ENCODE measurements around the gene B3GALT6.

The B3GALT6 gene

DNA sequence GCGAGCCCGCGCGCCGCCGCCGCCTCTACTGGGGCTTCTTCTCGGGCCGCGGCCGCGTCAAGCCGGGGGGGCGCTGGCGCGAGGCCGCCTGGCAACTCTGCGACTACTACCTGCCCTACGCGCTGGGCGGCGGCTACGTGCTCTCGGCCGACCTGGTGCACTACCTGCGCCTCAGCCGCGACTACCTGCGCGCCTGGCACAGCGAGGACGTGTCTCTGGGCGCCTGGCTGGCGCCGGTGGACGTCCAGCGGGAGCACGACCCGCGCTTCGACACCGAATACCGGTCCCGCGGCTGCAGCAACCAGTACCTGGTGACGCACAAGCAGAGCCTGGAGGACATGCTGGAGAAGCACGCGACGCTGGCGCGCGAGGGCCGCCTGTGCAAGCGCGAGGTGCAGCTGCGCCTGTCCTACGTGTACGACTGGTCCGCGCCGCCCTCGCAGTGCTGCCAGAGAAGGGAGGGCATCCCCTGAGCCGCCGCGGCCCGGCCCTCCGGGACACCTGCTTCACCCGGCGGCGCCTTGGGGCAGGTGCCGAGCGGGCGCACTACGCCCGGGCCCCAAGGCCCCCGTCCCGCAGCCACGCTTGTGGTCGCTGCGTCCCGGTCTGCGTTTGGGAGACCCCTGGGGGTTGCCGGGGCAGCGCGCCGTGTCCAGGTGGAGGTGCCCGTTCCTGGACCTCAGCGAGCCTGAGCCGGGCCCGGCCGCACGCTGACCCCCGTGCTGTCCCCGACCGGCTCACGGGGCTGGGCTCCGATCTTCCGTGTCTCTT lies 944 bp downstream of the B3GALT6 start:
- DNase-seq = no peak

DNA sequence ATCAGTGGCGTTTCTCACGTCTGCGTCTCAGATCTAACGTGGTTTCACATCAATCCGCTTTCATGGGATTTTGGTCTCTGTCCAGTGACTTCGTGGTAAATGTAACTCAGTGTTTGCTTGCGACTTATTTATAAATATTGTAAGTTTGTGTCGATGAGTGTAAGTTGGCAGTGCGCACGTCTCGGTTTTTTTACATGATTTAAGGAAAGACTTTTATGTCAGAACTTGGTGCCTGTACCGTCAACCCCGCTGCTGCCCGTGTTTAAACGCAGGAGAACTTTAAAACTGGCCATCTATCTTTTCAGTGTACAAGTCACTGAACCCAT lies 1.5 kb downstream of the B3GALT6 start:
- no peak for DNase-seq

DNA sequence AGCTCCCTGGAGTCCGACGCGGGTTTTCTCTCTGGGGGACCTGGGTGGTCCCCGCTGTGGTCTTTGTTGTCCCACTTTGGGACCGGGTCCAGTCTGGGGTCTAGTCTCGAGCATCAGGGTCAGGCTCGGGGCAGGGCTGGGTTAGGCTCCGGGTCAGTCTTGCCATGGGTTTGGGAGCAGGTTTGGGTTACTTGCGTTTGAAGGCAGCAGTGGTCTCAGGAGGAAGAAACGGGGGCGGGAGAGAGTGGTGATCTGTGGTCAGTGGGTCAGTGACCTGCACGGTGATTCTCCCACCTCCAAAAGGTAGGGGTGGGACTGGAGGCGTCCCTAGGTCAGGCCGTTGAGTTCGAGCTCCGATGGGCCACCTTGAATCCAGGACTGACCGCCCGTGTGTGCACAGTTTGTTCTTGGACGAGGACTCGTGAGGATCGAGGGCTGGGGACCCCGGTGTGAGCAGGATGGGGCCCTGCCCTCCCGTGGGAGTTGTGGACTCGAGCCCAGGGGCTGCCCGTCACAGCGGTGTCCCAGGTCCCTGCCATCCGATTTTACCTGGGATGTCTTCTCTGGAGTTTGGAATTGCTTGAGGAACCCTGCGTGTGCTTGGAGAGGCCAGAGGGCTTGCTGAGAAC lies 2.3 kb downstream of the B3GALT6 start:
- no peak for DNase-seq

DNA sequence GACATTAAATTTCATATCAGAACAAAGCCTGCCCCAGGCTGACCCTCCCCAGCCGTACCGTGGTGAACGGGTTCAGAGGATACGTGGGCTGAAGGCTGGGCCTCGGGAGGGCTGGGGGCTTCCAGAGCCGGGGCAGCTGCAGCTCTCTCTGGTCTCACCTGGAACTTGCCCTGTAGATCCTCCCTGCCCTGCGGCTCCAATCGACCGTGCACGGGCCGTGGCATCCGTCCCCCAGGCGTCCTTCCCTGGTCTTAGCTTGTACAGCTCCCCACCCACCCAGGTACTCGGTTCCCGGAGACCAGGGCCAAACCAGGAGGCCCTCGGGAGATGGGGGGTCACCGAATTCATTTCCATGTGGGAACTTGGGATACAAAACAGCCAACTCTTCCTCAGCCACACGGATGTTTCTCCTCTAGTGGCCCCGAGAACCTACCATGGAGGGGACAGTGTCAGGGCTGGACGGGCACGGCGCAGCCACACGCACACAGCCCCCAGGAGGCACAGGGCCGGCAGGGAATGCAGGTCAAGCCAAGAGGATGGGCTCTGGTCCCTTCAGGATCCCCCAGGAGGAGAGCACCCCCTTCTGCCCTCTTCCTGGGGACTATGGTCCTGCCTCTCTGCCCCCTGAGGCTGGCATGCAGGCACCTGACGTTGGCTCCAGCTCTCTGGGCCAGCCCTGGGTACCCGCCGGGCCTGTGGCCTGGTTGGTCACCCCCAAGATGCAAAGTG lies 3.1 kb downstream of the B3GALT6 start:
- DNase-seq = no peak

DNA sequence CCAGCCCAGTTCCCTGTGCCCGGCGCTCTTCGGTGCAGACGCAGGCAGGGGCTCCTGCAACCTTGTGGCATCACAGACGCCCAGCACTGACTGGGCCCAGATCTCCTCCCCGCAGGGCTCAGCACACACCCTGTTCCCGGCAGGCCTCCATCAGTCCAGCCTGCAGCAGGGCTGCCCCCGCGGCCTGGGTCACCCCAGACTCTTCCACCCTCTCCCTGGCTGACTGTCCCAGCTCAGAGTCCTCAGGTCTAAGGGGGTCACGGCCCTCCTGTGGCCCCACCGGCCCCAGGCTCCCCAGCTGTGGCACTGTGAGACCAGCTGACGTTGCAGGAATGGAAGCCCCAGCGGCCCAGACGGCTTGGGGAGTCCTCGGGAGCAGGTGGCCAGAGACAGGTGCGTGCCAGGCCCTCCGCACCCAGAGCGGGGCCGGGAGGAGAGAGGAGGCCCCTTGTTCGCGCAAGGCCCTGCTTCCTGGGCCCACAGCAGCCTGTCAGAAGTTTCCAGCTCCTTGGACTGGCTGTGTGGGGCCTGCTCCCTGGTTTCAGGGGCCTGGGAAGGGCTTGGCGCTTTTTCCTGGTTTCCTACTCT lies 4.2 kb downstream of the B3GALT6 start:
- no peak for DNase-seq

DNA sequence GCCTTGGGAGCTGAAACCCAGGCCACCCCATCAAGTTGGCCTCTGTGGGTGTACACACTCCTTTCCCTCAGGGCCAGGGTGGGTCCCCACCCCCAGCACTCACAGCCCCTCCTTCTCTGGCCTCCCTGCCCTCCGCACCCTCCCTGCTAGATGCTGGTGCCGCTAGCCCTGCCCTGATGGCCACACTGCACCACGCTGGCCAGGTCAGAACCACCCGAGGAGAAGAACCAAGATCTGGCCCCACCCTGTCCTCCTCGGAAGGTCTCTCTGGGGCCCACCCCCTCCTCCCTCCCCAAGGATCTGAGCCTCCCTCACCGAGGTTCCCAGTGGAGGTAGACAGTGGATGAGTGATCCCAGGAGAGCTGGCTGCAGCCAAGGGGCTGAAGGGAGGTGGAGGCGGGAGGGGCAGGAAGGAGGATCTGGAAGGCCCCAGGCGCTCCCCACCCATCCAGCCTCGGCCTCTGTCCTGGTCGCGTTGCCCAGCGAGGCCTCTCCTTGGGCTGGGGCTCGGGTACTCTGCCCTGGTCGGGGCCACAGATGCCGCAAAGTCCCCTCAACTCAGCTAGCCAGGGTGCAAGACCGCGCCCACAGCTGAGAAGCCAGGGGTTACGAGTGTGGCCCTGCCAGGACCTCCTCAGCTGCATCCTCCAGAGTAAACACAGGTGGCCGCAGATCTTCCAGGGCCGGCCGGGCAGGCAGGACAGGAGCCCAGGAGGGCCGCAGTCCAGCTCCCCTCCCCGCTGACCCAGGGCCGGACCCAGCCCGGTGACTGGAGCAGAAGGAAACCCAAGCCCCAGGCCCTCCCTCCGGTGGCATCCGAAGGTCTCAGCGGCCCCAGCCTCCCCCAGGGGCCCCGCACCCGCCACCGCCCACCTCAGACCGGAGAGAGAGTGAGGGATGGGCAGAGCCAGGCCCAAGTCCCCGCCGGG lies 5.2 kb downstream of the B3GALT6 start:
- no peak for DNase-seq

DNA sequence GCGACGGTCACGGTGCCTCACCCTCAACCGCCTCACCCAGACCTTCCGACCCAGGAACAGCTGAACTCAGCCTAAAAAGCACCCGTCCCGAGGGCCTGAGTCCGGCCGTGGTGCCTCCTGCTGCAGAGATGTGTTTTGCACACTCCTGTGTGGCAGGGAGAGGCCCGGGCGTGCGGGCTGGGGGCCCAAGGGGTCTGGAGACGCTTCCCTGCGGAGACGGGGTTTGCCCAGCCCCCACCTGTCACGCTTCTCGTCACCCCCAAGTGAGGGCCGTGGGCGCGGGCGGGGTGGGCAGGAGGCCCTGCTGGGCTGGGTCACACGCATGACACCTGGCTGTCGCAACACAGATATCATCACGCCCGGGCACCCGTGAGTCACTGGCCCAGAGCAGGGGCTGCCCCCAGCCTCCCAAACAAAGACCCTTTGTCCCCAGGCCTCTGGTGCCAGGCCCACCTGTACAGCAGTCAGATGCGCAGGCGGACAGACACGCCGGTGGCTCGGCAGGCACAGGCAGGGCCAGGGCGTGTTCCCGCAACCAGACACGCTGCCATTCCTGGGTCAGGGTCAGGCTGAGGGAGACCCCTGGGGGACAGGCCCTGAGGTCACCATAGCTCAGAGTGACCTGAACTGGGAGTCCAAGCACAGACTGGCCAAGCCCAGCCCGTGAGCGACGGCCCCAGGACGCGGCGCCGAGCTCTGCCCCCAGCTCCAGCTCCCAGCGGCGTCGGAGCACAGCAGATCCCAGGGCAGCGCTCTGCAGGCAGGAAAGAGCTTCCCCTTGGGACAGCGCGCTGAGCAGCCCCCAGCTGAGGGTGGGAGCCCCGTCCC lies 6.1 kb downstream of the B3GALT6 start:
- no peak for DNase-seq

DNA sequence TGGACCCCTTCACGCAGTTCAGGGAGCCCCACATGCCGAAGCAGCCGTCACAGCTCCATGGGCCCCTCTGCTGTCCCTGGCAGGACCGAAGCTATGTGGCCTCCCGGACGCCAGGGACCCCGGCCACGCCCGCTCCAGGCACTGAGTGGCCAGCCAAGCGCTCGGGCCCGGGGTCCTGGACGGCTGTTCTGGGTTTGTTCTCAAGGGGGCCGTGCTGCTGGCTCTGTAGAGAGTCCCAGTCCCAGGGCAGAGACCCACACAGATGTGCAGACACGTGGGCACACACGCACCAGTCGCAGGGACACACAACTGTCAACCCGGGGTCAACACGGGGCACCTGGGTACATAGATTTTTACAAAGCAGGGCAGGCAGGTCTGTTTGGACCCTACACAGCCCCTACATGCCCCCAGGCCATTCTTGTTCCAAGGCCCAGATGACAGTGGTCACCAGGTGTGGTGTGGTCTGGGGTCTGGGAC lies 6.7 kb downstream of the B3GALT6 start:
- DNase-seq = no peak

DNA sequence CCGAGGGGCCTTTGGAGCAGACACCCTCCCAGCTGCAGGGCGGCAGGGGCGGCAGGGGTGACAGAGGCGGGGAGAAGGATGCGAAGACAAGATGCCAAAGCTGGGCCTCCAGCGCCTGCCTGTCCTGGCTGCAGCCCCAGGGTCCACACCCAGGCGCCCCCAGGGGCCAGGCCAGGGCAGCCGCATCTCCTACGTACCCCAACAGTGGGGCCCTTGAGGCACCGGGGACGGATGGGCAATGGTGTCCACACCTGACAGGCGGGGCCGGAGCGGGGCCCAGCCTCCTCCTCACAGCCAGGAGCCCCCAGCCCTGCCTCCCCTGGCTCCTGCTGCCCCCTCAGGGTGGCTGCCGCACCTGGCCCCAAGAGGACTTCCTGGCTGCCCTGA lies 7.2 kb downstream of the B3GALT6 start:
- DNase-seq = no peak

DNA sequence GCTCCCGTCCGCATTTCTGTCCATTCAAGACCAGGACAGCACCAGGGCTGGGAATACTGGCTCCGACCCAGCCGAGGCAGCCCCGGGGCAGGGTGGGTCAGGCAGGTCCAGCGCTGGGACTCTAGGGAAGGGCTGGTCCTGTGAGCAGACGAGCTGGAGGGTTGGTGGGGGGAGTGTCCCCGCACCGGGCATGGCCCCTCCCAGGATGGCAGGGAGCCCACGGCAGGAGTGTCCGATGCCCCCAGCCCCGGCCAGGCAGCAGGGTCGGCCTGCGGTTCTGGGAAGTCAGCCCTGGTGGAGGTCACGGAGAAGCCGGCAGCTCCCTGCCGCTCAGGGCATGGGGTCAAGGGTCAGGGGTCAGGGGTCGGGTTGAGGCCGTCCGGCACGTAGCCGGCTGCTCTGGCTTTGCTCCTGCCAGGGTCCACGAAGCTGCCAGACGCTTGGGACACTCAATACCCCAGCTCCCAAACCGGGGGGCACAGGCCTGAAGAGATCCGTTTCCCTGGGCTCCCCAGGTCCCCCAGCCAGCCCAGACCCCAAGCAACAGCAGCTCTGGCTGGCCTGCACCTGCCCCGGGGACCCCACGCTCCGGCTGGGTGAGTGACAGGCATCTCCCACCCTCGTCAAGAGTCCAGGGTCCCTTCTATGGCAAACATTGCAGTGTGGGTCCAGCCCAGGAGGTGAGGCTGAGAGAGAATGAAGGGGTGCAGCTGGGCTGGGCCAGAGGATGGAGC lies 7.7 kb downstream of the B3GALT6 start:
- DNase-seq = no peak

DNA sequence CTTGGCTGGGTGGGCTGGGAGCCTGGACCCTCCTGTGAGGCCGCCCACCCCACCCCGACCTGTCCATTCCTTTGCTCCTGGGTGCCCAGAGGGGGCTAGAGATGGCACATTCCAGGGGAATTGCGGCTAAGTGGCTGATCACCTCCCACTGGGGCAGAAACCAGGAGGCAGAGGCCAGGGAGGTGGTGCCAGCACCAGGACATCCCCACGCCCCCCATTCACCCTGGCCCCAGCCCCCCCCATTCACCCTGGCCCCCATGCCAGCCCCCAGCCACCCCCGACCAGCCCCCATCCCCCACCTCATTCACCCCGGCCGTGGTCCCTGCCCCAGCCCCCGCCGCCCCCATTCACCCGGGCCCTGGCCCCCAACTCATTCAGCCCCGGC lies 8.3 kb downstream of the B3GALT6 start:
- DNase-seq = no peak

DNA sequence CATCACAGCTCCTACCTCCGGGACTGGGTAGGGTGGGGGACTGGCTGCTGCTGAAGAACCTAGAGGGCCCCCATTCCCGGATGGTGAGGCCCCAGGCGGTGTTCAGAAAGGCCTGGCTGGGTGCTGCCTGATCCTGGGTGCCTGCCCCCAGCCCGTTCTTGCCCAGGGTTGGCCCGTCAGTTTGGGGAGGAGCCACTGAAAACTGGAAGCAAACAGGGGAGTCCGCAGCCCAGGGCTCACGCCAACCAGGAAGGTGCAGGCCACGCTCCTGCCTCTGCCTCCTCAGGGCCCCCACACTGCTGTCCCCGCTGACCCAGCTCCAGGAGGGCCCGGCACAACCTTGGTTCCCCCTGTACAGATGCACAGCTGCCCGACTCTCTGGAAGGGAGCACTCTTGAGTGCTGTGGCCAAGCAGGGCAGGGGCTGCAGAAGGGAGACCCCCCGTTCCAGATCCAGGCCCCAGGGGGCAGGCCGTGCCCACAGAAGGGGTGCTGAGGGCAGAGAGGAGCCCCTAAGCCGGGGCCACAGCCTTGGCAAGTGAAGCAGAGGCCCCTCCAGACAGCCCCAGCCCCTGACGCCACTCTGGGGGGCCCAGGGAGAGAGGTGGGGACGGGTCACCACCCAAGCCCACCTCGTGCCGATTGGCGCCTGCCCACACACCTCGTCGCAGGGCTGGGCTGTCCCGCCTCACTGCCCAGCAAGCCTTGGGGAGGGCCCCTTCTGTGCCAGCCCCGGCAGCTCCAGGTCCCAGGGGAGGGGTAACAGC lies 9.0 kb downstream of the B3GALT6 start:
- DNase-seq = no peak

DNA sequence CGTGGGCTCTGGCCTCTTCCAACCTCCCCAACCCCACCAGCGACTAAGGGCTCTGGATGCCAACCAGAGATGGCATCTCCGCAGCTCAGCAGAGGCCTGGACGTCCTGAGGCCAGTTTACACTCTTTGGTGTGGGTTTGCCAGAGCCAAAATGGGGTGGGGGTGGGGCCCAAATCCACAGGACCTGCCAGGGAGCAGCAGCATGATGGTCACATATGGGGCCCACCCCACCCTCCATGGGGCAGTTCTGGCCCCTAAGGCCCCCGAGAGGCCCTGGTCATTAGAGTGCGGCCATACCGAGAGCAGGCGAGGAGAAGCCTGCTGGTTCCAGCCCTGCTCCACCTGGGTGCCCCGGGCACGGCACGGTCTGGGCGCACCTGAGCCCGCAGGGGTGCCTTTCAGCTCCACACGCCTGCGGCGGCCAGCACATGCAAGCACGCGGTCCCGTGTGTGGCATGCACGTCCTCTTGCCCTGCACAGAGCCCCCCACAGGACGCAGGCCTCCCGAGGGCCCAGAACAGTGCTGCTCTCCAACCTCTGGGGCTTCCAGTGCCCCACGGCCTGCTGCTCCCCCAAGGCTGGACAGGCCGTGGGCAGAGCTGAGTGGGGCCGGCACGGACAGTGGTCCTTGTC lies 9.7 kb downstream of the B3GALT6 start:
- DNase-seq = no peak

DNA sequence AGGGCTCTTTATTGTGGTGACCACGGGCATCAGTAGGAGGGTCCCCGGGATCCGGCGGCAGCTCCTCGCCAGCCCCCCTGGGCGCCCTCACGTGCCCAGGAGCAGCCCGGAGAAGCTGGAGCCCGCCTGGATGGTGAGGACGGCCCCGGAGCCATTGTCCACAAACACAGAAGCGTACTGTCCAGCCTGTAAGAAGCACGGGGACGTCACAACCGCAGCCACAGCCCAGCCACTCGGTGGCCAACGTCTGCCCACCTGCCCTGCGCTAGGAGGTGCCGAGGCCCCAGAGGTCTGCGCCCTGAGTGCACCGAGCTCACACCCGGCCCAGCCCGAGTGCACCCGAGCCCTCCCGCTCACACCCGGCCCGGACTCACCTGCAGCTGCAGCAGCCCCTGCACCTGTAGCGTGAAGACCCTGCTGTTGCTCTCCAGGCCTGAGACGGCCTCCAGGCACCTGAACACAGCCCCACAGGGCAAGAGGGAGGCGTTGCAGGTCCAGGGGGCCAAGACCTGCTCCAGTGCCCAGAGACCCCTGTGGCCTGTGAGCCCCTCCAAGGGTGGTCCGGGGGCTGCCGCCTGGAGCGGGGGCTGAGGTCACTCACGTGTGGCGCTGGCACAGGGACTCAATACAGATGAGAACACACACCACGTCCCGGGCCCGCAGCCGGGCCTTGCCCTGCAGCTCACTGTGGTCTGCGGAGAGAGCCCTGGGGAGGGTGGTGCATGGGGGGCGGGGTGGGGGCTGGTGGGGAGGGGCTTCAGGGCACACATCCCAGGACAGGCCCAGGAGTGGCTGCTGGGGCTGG lies 10.6 kb downstream of the B3GALT6 start:
- DNase-seq = no peak

DNA sequence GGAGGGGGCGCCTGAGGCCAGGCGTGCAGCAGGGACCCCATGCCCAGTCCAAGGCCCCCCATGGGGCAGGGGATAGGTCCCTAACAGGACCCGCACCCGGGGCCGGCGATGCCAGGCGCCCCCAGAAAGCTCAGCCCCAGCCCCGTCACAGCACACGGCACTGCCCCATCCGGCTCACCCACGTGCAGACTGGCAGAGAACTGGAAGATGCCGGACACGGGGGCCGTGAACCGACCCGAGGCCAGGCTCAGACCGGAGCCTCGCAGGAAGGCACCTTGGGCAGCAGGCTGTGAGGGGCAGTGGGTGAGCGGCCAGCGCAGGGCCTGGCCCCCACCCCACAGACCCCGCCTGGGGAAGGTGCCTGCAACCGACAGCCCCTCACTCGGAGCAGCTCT lies 11.2 kb downstream of the B3GALT6 start:
- no peak for DNase-seq

DNA sequence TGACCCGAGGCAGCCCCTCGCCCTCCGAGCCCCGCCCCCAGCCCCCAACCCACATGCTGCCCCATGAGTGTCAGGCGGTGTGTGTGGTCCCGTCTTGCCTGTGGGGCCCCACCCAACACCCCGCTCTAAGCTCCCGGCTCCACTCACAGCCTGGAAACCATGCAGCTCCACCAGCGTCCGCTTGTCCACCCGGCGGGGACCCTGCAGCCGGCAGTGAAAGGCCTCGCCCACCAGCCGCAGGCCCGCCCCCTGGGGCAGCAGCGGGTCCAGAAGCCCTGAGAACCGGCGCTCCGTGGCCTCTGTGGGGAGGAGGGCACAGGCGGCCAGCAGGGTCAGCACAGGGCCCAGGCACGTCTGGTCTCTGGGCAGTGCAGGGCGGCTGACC lies 11.8 kb downstream of the B3GALT6 start:
- no peak for DNase-seq

DNA sequence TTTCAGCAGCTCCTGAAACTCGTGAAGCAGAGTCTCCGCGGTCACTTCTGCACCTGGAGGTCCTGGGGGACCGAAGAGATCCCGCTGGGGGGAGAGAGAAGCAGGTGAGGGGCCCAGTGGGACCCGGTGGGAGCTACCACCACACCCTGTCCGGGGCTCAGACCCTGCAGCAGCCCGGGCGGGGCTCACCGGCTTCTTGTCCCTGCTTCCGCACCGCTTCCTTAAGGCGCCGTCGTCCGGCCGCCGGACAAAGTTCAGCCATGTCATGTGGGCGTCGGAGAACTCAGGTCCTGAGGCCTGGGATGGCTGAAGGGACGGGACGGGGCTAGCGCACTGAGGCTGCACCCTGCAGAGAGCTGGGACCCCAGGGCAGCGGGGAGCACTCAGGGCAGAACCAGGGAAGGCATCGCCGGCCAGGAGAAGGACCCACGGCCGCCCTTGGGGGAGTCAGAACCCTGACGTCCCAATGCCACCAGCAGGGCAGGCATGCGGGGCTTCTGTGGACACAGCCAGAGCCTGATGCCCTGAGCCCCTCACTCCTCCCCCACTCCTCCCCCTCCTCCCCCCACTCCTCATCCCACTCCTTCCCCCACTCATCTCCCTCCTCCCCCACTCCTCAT lies 12.3 kb downstream of the B3GALT6 start:
- DNase-seq = no peak

DNA sequence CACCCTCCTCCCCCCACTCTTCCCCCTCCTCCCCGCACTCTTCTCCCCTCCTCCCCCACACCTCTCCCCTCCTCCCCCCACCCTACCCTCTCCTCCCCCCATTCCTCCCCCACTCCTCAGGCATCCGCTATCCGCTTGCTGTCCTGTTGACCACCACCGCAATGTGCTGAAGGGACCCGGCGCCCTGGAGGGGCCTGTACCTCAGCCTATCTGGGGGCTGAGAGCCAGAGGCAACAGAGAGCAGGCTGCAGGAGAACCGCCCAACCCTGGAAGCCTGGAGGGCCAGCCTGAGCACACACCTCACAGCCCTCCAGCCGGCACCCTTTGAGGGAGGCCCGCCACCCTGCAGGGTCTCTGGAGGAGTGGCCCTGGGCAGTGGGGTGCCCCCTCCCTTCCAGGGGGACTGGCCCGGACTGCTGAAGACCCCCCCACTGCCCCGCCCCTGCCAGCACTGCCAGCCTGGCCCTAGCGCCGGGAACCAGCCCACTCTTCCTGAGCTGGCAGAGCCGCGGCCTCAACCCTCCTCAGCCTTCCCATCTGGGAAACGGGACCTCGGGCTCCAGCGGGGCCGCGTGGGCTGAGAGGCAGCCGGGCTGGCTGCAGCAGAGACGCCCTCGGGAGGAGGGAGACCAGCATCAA lies 13.3 kb downstream of the B3GALT6 start:
- DNase-seq = no peak
